ENCODE results near the gene SLITRK3. TPM values are rescaled to one million over a fixed set of nuclear protein-coding genes. Genes with fewer than 3 reads are reported as not detected.

SLITRK3 gene, protein sequence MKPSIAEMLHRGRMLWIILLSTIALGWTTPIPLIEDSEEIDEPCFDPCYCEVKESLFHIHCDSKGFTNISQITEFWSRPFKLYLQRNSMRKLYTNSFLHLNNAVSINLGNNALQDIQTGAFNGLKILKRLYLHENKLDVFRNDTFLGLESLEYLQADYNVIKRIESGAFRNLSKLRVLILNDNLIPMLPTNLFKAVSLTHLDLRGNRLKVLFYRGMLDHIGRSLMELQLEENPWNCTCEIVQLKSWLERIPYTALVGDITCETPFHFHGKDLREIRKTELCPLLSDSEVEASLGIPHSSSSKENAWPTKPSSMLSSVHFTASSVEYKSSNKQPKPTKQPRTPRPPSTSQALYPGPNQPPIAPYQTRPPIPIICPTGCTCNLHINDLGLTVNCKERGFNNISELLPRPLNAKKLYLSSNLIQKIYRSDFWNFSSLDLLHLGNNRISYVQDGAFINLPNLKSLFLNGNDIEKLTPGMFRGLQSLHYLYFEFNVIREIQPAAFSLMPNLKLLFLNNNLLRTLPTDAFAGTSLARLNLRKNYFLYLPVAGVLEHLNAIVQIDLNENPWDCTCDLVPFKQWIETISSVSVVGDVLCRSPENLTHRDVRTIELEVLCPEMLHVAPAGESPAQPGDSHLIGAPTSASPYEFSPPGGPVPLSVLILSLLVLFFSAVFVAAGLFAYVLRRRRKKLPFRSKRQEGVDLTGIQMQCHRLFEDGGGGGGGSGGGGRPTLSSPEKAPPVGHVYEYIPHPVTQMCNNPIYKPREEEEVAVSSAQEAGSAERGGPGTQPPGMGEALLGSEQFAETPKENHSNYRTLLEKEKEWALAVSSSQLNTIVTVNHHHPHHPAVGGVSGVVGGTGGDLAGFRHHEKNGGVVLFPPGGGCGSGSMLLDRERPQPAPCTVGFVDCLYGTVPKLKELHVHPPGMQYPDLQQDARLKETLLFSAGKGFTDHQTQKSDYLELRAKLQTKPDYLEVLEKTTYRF
- not detected in 2 replicates for total RNA-seq

DNA sequence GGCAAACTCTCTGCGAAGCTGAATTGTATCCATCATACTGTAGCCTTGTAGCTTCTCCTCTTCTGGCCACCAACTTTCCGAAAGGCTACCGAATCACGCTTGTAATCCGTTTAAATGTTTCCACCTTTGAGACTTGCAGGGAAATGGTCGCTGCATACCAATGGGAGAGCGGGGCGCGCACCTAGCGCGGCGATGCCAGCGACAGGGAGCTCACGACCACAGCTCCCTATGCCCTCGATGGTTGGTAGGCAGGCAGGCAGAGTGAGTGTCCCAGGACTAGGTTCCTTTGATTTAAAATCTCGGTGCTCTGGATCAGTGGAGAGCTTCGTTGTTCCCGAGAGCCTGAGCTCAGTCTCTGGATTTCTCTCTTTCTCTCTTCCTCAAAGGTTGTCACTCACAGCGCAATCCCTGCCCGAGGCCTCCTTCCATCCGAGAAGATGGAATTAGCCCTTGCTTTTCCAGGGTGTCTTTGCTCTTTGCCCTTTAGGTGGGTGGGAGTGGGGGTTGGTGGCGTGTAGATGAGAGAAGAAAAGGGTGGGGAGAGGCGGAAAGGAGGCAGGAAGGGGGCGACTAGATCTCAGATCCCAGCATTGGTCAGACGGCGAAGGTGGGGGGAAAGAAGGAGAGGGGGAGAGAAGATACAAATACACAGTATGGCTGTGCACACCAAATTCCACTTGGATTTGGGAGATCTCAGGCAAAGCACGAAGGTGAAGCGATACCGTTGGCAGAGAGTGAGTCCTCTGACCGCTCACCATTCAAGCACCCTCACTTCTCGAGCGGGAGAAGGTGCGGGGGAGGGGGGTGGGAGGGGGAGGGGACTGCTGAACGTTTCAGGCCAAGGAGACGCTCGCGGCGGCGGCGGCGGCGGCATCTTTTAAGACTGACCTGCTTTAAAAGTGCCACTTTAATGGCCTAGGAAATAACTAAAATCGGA, at the start of gene SLITRK3:
Gene SLITRK3, minus strand, starts transcription at position 745 of the 937 bp plus-strand sequence. CDS start 5,554 bp downstream, outside the sequence.
- DNase-seq (ENCODE audit: low read depth, low spot score): no peak

- no peak for DNase-seq (ENCODE audit: low read depth, low spot score)
Observed at GRCh38 chr3:165243597-165243996, 47.4 kb upstream of the SLITRK3 start.

GRCh38 chr3:165233501-165234195, 37.5 kb upstream of the SLITRK3 start:
- no peak for DNase-seq (ENCODE audit: low read depth, low spot score)

- no peak for DNase-seq (ENCODE audit: low read depth, low spot score)
Observed at GRCh38 chr3:165225604-165226003, 29.4 kb upstream of the SLITRK3 start.

GRCh38 chr3:165217739-165218138, 21.6 kb upstream of the SLITRK3 start:
- no peak for DNase-seq (ENCODE audit: low read depth, low spot score)

- no peak for DNase-seq (ENCODE audit: low read depth, low spot score)
Observed at GRCh38 chr3:165212580-165212979, 16.4 kb upstream of the SLITRK3 start.

DNA sequence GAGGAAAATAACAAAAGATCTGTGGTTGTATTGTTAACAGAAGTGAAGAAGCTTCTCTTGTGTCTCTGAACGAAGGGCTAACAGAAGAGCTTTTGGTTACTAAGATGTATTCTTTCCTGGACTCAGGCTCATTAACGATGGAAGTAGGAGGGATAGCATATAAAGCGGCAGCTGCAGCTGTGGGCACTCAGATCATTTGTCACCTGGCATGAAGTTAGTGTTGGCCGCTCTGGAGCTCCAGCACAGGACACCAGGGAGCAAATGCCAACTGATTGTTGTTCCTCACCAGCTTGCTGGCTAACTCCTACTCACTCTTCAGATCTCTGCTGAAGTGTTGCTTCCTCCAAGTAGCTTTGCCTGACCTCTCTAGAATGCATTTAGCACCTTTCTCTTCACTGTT, 15.5 kb upstream of the SLITRK3 start:
- DNase-seq (ENCODE audit: low read depth, low spot score): no peak

DNA sequence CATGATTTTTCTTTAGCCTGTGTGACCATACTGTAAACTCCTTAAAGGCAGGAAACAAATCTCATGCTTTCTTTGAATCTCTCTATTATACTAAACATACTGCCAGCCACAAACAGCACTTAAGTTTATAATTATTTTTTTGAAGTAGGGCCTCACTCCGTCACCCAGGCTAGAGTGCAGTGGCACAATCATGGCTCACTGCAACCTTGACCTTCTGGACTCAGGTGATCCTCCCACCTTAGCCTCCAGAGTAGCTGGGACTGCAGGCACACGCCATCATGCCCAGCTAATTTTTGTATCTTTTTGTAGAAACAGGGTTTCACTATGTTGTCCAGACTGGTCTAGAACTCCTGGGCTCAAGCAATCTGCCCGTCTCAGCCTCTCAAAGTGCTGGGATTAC, 14.5 kb upstream of the SLITRK3 start:
- no peak for DNase-seq (ENCODE audit: low read depth, low spot score)

- DNase-seq (ENCODE audit: low read depth, low spot score): no peak
Observed at GRCh38 chr3:165210132-165210531, 13.9 kb upstream of the SLITRK3 start.

DNA sequence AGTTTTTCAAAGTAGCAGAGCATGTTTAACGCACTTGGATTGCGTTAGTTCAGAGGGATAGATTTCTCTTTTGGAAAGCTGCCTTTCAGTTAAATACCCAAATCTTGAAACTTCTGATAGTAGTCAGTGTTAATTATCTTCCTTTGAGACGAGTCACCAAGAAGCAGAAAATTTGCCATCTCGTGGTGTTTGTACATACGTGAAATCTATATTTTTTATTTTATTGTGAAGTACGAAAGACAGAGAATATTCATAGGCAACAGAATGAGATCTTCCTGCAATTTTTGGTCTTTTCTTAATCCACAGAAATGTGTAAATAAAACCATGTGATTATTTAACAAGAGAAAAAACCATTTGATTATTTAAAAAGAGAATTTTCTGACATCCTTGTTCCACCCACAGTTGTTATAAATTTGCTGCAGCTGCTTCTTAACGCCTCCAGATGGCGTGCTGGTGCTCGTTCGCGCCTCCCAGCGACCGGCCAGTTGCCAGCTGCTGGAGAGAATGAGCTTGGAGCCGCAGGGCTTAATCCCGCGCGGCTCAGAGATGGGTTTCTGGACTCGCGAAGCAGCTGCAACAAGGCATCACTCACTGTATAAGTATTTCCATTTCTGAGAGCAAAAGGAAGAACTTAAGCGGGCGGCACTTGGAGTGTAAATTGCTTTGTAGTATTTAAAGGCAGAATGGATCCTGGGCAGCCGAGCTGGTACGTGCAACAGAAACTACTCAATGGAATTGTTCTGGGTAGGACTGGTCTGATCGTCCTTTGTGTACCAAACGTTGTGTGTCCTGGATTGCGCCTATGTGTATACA, 10.5 kb upstream of the SLITRK3 start:
- no peak for DNase-seq (ENCODE audit: low read depth, low spot score)

DNA sequence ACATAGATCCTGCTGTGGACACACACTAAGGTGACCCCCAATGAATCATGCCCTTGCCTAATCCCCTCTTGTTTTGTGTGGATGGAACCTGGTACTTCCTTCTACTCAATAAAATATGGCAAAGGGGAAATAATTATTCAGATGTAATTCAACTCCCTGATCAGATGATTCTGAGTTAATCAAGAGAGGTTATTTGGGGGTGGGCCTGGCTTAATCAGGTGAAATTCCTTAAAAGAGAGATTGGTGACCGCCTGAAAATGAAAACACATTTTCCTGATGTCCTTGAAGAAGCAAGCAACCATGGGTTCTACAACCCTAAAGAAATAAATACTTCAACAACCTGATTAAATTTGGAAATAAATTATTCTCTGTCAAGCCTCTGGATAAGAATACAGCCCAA, 8.3 kb upstream of the SLITRK3 start:
- no peak for DNase-seq (ENCODE audit: low read depth, low spot score)

DNA sequence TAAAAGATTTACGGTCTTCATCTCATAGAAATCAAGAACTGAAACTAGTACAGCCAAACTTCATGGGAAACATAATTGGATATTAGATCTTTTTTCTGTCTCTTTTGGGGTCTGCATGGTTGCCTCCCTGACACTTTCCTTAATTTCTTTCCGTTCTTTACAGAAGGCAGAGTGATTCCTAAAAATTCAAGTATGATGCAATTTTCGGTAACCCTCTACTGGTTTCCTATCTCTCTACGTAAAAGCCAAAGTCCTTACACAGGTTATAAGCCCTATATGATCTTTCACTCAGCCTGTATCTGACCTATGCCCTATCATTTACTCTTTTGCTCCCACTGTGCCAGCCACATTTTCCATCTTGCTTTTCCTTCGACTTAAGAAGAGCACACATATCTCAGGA, 6.8 kb upstream of the SLITRK3 start:
- no peak for DNase-seq (ENCODE audit: low read depth, low spot score)

GRCh38 chr3:165201964-165202363, 5.8 kb upstream of the SLITRK3 start:
- no peak for DNase-seq (ENCODE audit: low read depth, low spot score)

DNA sequence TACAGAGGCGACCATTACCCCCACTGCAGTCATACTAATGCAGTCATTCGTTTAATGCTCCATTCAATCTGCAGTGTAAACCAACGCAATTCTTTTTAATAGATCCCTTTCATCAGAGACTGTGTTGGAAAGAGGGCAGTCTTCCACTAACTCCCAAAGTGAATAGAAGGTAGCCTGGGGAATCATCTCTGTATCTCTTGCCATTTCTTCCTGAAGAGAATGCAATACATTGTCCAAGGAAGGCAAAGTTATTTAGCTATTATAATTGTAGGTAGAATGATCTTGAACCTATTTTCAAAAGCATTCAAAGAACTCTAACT, 1.3 kb upstream of the SLITRK3 start:
- no peak for DNase-seq (ENCODE audit: low read depth, low spot score)

GRCh38 chr3:165196577-165197480, 645 bp upstream of the SLITRK3 start:
- DNase-seq (ENCODE audit: low read depth, low spot score): no peak

DNA sequence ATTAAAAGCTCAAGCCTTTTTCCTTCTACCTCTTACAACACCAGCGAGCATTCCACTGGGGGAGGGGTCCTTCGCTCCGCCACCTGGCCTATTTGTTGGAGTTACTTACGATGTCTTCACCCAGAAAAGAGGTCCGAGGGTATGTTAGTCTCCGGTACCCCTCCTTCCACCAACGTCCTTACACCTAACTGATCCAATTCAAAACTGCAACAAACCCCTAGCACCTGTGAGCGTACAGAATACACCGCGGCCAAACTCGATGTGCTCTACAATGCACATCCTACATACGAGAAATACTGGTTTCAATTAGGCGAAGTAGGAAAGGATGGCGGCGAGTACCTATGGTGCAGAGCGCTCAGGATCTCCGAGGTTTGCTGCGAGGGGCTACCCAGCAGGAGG, 944 bp downstream of the SLITRK3 start:
- no peak for DNase-seq (ENCODE audit: low read depth, low spot score)

- DNase-seq (ENCODE audit: low read depth, low spot score): no peak
Observed at GRCh38 chr3:165194511-165195240, 1.5 kb downstream of the SLITRK3 start.

Data from pulmonary artery endothelial cell (primary cell).